AG20443 (cell line): ENCODE data around the gene ALX4.

Experiments
- DNase-seq: peaks from one replicate; pipeline ENCODE4 v3.0.0; 2012; ENCODE audit warnings: low spot score, mixed read lengths

Gene ALX4

GRCh38 chr11:44267750-44268613 lies 42.0 kb downstream of the ALX4 start:
- no peak for DNase-seq

- DNase-seq: no peak
These were observed 42.8 kb downstream of the ALX4 start for GRCh38 chr11:44267006-44267749.

GRCh38 chr11:44266056-44266780 lies 43.7 kb downstream of the ALX4 start:
- no peak for DNase-seq

- no peak for DNase-seq
These were observed 45.2 kb downstream of the ALX4 start for GRCh38 chr11:44264761-44265160.

- DNase-seq: no peak
These were observed 45.5 kb downstream of the ALX4 start for GRCh38 chr11:44264438-44264749.

GRCh38 chr11:44263738-44264437 lies 46.1 kb downstream of the ALX4 start:
- no peak for DNase-seq

- DNase-seq: no peak
These were observed 47.9 kb downstream of the ALX4 start for GRCh38 chr11:44261800-44262591.

- DNase-seq: no peak
These were observed 49.9 kb downstream of the ALX4 start for GRCh38 chr11:44260081-44260480.

- no peak for DNase-seq
These were observed 51.0 kb downstream of the ALX4 start for GRCh38 chr11:44258839-44259420.

- DNase-seq: no peak
These were observed 51.8 kb downstream of the ALX4 start for GRCh38 chr11:44258190-44258489.

GRCh38 chr11:44257338-44258189 lies 52.4 kb downstream of the ALX4 start:
- no peak for DNase-seq

- no peak for DNase-seq
These were observed 53.2 kb downstream of the ALX4 start for GRCh38 chr11:44256673-44257291.

- DNase-seq: no peak
These were observed 54.4 kb downstream of the ALX4 start for GRCh38 chr11:44255406-44256071.

GRCh38 chr11:44252999-44253602 lies 56.8 kb downstream of the ALX4 start:
- DNase-seq: no peak

- no peak for DNase-seq
These were observed 59.5 kb downstream of the ALX4 start for GRCh38 chr11:44250421-44250820.

- no peak for DNase-seq
These were observed 61.8 kb downstream of the ALX4 start for GRCh38 chr11:44248109-44248508.

GRCh38 chr11:44247508-44247907 lies 62.4 kb downstream of the ALX4 start:
- no peak for DNase-seq

- DNase-seq: peak; percentile 72
These were observed 63.2 kb downstream of the ALX4 start for GRCh38 chr11:44246726-44247125.
